Prostate gland (tissue), 2 donors: Measurements from ENCODE around the gene RARA.

Experiments used
- POLR2AphosphoS5 ChIP-seq: sonication (generic); formaldehyde crosslinking; IDR thresholded peaks from one replicate; pipeline ENCODE4 v1.6.1; 2017; ENCODE audit warnings: antibody characterized with exemption
- TF ChIP-seq, protein P1 (sequence below), 4 experiments: fragments of 200-600 bp in 2 of 4; fragments of 450-650 bp in 2 of 4; sonication (generic) in 2 of 4; IDR thresholded peaks; 1 replicate in 3 of 4; 2 replicates in 1 of 4; pipeline ENCODE4 v1.5.1; 2016 to 2019; ENCODE audit warnings: antibody characterized with exemption in 4 of 4, mild to moderate bottlenecking in 2 of 4, moderate library complexity in 2 of 4

DNA sequence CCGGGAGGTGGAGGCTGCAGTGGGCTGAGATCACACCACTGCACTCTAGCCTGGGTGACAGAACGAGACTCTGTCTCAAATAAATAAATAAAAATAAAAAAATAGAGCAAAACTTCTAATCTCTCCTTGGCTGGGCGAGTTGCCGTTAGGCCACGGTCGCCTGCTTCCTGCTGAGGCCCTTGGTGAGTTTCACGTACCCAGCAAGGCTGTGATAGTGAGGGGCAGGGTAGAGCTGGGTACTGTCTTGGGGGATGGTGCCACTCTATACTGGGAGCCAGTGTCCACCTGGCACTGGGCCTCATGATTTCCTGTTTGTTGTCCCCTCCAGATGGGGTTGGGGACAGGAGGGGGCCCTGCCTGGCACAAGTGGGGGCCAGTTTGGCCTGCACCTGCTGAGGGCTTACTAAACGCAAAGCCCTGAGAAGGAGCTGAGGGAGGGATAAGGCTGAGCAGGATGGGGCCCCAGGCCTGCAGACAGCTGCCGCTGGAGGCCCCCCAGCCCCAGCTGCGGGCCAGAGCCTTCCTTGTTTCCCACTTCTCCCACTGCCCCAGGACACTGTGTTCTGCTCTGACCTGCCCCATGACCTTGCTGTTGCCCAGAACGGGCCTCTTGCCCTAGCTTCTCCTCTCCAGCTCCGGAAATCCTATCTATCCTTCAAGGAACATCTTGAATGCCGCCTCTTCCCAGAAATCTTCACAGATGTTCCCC lies 30.1 kb downstream of the RARA start:
- TF ChIP-seq, protein P1, sequence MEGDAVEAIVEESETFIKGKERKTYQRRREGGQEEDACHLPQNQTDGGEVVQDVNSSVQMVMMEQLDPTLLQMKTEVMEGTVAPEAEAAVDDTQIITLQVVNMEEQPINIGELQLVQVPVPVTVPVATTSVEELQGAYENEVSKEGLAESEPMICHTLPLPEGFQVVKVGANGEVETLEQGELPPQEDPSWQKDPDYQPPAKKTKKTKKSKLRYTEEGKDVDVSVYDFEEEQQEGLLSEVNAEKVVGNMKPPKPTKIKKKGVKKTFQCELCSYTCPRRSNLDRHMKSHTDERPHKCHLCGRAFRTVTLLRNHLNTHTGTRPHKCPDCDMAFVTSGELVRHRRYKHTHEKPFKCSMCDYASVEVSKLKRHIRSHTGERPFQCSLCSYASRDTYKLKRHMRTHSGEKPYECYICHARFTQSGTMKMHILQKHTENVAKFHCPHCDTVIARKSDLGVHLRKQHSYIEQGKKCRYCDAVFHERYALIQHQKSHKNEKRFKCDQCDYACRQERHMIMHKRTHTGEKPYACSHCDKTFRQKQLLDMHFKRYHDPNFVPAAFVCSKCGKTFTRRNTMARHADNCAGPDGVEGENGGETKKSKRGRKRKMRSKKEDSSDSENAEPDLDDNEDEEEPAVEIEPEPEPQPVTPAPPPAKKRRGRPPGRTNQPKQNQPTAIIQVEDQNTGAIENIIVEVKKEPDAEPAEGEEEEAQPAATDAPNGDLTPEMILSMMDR (IDR thresholded peaks at IDR 0.05) = no peak
- TF ChIP-seq POLR2AphosphoS5 = no peak
